ENCODE results near the gene UNKL. TPM values are rescaled to one million over a fixed set of nuclear protein-coding genes. Genes with fewer than 3 reads are reported as not detected.

The UNKL gene
- total RNA-seq, 3 donors from 2014 or later (not counting 1 experiment from before 2014, with no cell fraction given): 114 to 130 (median 127) TPM

DNA sequence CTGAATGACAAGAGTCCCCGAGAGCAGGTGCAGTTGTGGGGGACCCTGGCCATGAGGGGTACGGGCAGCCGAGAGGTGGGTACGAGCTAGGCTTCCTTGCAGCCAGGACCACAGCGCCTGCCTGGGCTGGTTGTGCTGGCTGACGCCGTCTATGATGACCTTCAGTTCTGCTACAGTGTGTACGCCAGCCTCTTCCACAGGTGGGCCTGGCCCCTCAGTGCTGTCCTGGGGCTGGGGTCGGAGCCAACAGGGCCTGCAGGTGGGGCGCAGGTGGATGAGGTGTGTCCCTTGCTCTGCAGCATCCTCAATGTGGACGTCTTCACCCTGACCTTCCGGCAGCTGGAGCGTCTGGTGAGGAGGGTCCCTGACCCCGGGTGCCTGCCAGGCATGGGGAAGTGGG, 70.0 kb downstream of the UNKL start:
- Histone ChIP-seq H3K27me3 (ENCODE audit: control insufficient read depth, insufficient read depth, low read length) (no peaks in the 10 kb centered on the region), H3K27ac (ENCODE audit: low read length) (no peak overlapping the region), H3K4me1 (ENCODE audit: control insufficient read depth, insufficient read depth, low read length) (peaks cover 23% of the 10 kb centered on the region), H3K4me3 (ENCODE audit: low read length) (no peak overlapping the region), H3K9me3 (ENCODE audit: control insufficient read depth, insufficient read depth, low read length) (no peaks in the 10 kb centered on the region), H3K36me3 (ENCODE audit: control insufficient read depth, insufficient read depth, low read length) (peaks cover 5% of the 10 kb centered on the region)
- no peak for TF ChIP-seq CTCF (IDR thresholded peaks at IDR 0.05)
- Mint-ChIP-seq H3K36me3 (no peaks in the 10 kb centered on the region), H3K4me3 (no peak overlapping the region), H3K9me3 (no peaks in the 10 kb centered on the region), H3K27ac (no peak overlapping the region), H3K27me3 (ENCODE audit: low read depth in 2 of 2) (no peaks in the 10 kb centered on the region), H3K4me1 (peaks cover 9 to 15% of the 10 kb centered on the region in 2 donors)
- DNase-seq: no peak
- no peak for ATAC-seq
- intact Hi-C loops (cut with micrococcal nuclease): no loop called here
- 89% methylated on average over 14 of the region's 14 CpGs for WGBS (ENCODE audit: insufficient coverage)

- peak overlapping the region; percentile 71 for H3K4me3 Mint-ChIP-seq
- TF ChIP-seq CTCF (IDR thresholded peaks at IDR 0.05): no peak
- H3K9me3 Mint-ChIP-seq: no peaks in the 10 kb centered on the region
- WGBS (ENCODE audit: insufficient coverage): 73% methylated on average over 44 of the region's 44 CpGs
- Histone ChIP-seq H3K4me3 (ENCODE audit: low read length) (no peak overlapping the region), H3K4me1 (ENCODE audit: control insufficient read depth, insufficient read depth, low read length) (peaks cover 23% of the 10 kb centered on the region), H3K36me3 (ENCODE audit: control insufficient read depth, insufficient read depth, low read length) (no peaks in the 10 kb centered on the region), H3K27ac (ENCODE audit: low read length) (no peak overlapping the region), H3K27me3 (ENCODE audit: control insufficient read depth, insufficient read depth, low read length) (no peaks in the 10 kb centered on the region), H3K9me3 (ENCODE audit: control insufficient read depth, insufficient read depth, low read length) (no peaks in the 10 kb centered on the region)
- H3K27me3 Mint-ChIP-seq (ENCODE audit: low read depth in 2 of 2): no peaks in the 10 kb centered on the region
- H3K36me3 Mint-ChIP-seq: no peaks in the 10 kb centered on the region
- ATAC-seq (no peak), DNase-seq (peak in 1 of 2 donors; percentile 38)
- H3K27ac Mint-ChIP-seq: peak overlapping the region; percentile 69 to 85
- intact Hi-C loops (cut with micrococcal nuclease): loop anchor here (1.0 to 2.0 kb wide), 2 partner anchors 10 to 43 kb away; partner anchors contain the start of gene BAIAP3
- H3K4me1 Mint-ChIP-seq: peaks cover 9 to 15% of the 10 kb centered on the region in 2 donors
Measured at GRCh38 chr16:1343428-1344242, 70.9 kb downstream of the UNKL start.

GRCh38 chr16:1342526-1343427, 71.7 kb downstream of the UNKL start:
- no peak for TF ChIP-seq CTCF (IDR thresholded peaks at IDR 0.05)
- under 1% methylated on average over 49 of the region's 49 CpGs for WGBS (ENCODE audit: insufficient coverage)
- Histone ChIP-seq H3K4me1 (ENCODE audit: control insufficient read depth, insufficient read depth, low read length) (peaks cover 26% of the 10 kb centered on the region), H3K27ac (ENCODE audit: low read length) (no peak overlapping the region), H3K27me3 (ENCODE audit: control insufficient read depth, insufficient read depth, low read length) (no peaks in the 10 kb centered on the region), H3K36me3 (ENCODE audit: control insufficient read depth, insufficient read depth, low read length) (no peaks in the 10 kb centered on the region), H3K4me3 (ENCODE audit: low read length) (peak overlapping the region; percentile 7), H3K9me3 (ENCODE audit: control insufficient read depth, insufficient read depth, low read length) (no peaks in the 10 kb centered on the region)
- Mint-ChIP-seq H3K9me3 (no peaks in the 10 kb centered on the region), H3K27ac (peak overlapping the region; percentile 69 to 85), H3K36me3 (no peaks in the 10 kb centered on the region), H3K27me3 (ENCODE audit: low read depth in 2 of 2) (no peaks in the 10 kb centered on the region), H3K4me3 (peak overlapping the region; percentile 71), H3K4me1 (peaks cover 9 to 15% of the 10 kb centered on the region in 2 donors)
- peak; percentile 92 to 98 for DNase-seq
- intact Hi-C loops (cut with micrococcal nuclease): loop anchor here (1.0 to 2.0 kb wide), 2 partner anchors 9 to 42 kb away; partner anchors contain the start of gene BAIAP3
- ATAC-seq: peak; percentile 92 to 98 (median 93)
